GM18520 (cell line): ENCODE results near the gene EXOC1L.

Experiments
- ATAC-seq: cut with Tn5 transposase; IDR thresholded peaks from one replicate; pipeline ENCODE4 v1.9.1; 2021; ENCODE audit not compliant: unreplicated experiment

The EXOC1L gene

DNA sequence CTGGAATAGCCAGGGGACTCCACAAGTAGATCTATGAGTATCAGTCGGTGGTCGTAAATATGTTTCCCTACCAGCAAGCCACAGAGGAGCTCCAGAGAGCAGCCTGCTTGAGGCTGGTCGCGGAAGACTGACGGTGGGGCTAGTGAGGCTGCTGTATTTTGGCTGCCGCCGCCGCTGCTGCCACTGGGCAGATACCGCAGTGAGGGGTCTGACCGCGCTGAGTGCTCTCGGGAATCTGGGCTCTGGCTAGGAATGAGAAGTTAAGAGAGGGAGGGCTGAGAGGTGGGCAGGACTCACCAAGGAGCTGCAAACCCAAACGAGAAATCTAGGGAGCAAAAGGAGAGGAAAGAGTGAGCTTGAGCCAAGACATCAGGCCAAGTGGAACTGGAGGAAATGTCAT lies at the start of gene EXOC1L:
Gene EXOC1L (plus strand): TSS at position 157 of the 400 bp plus-strand sequence. CDS start 237 bp downstream, at position 394.
- no peak for ATAC-seq

- ATAC-seq, result no peak
Measured at GRCh38 chr4:55770662-55771061, 48.9 kb upstream of the EXOC1L start.

DNA sequence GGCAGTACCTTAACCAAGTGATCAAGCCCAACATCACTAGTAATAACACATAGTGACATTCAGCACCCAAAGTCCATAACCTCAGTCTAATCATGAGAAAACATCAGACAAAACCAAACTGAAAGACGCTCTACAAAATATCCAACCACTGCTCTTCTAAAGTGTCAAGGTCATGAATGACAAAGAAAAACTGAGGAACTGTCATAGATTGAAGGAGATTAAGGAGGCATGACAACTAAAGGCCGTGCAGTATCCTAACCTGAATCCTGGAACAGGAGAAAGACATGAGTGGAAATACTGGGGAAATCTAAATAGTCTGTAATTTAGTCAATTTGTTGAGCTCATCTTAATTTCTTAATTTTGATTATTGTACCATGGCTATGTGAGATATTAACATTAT lies 38.2 kb upstream of the EXOC1L start:
- ATAC-seq, result no peak

DNA sequence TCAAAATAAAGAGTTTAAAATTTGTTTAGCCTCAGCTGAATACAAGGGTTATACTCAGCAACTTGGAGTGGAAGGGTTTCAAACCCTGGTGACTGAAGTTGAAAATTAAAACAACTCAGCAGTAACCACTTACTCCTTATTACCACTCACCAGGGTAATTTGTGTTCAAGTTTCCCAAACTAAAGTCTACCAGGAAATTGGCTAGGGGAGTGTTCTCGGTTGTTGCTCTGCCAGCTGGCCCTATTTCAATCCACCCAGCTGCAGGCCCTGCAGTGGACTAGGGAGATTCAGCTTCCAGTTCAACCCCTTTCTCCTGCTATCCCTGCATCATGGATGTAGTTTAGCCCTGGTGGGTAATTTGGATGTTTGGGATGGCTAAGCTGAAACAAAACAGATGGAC lies 37.8 kb upstream of the EXOC1L start:
- no peak for ATAC-seq

- no peak for ATAC-seq
Measured at GRCh38 chr4:55783584-55783983, 36.0 kb upstream of the EXOC1L start.

- ATAC-seq, result no peak
Measured at GRCh38 chr4:55784747-55785146, 34.8 kb upstream of the EXOC1L start.

DNA sequence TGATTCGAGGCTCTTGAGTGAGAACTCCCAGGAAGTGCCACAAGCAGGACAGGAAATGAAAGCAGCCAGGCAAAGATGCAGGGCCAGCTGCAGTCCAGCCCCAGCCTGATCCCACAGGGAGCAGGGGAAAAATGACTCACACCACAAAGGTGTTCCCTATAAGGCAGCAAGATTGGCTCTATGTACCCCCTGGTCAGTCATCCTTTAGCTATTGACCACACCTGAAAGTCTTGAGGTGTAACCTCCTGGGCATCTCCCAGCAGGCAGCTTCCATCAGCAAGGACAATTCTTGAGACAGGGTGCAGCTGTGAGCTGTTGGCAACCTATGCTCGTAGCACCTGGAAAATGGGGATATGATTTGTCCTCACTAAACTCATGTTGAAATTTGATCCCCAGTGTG lies 27.9 kb upstream of the EXOC1L start:
- no peak for ATAC-seq

GRCh38 chr4:55793479-55793878 lies 26.1 kb upstream of the EXOC1L start:
- no peak for ATAC-seq

DNA sequence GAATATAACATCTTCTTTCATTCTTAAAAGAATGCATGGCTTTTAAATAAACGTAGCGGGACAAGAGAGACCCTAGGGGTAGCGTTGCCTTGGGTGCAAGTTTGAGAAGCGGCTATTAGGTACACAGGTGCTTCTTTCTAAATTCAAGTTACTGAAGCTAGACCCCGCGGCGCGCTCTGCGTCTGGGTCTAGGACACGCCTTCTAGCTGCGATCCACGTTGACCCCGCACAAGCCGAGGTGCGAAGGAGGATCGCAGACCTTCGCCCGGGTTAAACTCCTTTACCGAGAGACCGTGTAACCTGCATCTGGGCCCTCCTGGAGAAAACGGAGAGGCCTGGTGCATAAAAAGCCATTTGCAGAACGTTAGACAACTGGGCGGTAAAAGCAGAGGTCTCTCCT lies 25.5 kb upstream of the EXOC1L start:
- no peak for ATAC-seq

GRCh38 chr4:55795341-55795740 lies 24.2 kb upstream of the EXOC1L start:
- ATAC-seq, result no peak

- ATAC-seq, result no peak
Measured at GRCh38 chr4:55801498-55801897, 18.1 kb upstream of the EXOC1L start.

DNA sequence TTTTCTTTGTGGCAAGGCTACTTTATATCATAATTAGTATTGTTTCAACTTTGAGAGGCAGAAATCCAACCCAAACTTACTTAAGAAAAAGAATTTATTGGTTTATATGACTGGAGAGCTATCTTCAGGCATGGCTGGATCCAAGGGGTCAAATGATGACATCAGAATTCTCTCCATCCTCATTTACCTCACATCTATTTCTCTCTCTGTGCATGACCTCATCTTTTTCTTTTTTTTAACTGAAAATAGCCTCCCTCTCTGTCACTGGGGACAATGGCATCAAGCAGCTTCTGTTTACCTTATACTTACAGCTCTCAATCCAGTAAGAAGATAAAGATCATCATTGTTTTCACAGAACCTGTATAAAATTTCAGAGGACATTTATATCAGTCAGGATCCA lies 12.0 kb upstream of the EXOC1L start:
- ATAC-seq, result no peak

DNA sequence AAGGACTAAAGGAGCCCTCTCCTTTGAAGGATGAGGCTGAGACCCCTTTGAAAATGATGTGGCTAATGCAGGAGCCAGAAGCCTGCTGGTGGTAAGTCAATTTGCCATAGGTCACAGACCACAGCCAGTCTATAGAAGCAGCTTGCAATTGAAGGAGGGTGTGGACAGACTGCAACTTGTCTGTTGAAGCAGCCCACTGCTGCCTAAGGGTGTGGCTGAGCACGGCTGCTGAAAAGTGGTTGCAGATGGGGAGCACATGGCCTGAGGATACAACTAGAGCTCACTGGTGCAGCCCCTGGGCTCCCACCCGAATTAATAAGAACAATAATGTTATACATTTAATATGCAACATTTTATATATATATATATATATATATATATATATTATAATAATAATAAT lies 11.4 kb upstream of the EXOC1L start:
- no peak for ATAC-seq

DNA sequence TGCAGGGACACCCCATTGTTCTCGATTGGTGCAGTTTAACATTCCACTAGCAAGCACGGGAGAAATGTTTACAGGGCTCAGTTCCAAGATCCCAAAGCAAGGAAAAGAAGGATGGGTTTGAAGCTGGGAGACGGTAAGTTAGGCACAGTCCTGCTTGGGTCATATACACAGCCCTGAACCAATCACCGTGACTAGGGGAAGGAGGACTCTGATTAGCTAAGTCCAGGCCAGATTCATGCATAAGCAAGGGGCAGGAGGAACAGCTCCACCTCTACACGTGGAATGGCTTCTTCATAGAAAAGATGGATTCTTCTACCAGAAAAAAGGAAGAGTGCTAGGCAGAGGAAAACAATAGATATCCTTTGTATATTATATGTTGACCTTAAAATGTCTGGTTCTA lies 11.0 kb upstream of the EXOC1L start:
- ATAC-seq, result no peak

DNA sequence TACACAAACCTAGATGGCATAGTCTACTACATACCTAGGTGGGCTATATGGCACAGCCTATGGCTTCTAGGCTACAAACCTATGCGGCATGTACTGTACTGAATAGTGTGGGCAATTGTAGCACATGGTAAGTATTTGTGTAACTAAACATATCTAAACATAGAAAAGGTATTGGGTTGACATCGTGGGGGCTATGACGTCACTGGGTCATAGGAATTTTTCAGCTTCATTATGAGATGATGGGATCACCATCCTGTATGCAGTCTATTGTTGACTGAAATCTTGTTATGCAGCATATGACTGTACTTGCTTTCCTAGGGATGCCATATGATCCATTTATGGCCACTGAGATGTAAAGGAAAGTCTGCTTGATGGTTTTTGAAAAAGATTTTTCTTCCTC lies 1.9 kb upstream of the EXOC1L start:
- no peak for ATAC-seq

DNA sequence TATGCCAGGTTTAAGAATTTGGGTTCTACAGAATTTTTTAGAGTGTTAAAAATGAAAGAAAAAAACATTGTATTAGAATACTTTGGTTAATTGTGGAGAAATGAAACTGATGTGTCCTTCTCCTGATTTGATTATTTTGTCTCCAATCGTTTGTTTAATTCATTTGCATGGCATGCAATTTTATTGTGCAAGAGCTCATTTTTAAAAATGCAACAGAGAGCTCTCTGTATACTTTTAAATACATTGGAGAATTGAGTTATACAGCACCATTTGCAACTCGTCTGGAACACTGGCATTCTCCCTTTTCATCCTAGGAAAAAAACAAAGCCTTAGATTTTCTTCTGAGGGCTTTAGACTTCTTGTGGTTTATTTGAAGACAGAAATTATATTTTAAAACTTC lies 689 bp downstream of the EXOC1L start:
- ATAC-seq, result no peak

DNA sequence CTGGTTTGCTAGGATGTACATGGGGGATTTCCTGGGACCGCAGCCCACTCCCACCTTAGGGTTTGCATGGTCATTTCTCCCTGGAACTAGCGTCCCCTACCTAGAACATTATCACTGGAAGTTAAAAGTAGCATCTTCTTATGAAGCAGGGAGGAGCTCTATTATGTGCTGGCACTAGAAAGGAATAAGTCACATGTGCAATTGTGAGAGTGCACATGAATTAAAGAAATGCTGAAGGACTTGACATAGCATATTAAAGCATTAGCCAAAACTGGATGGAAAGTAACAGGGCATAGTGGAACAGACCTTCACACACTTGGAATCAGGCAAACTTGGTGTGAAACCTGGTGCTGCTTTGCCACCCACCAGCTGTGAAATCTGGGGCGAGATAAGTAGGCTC lies 2.7 kb downstream of the EXOC1L start:
- ATAC-seq, result no peak

DNA sequence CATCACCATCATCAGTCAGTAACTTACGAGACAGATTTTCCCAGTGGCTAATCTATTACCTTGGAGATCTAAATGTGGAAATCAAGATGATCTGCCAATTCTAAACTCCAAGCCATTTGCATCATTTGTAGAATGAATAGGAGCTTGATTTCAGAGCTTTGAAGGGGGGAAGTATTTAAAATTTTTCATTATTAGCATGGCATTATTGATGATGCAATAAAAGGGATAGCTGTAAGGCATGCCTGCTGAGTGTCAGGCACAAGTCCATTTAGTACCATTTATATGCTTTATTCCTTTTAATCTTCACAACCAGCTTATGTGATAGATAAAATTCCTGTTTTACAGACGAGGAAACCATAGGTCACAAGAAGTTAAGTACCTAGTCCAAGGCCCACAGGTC lies 5.3 kb downstream of the EXOC1L start:
- ATAC-seq, result no peak

DNA sequence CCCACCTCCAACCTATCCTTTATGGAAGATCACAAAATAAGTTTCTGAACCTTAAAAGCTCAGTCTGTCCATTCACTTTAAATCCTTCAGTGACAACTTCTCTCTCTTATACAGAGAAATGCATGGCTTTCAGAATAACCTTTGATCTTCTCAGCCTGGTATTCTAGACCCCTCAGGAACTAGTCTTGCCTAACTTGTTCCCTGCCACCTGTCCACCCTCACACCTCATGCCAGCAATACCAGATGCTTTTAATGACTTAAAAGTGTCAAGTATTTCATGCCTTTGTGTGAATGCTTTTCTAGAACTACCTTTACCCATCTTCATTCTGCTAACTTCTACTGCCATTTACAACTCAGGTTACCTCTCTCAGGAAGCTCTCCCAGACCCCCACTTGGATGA lies 7.4 kb downstream of the EXOC1L start:
- ATAC-seq, result no peak

GRCh38 chr4:55827582-55827981 lies 8.0 kb downstream of the EXOC1L start:
- no peak for ATAC-seq

- no peak for ATAC-seq
Measured at GRCh38 chr4:55830048-55830447, 10.5 kb downstream of the EXOC1L start.

DNA sequence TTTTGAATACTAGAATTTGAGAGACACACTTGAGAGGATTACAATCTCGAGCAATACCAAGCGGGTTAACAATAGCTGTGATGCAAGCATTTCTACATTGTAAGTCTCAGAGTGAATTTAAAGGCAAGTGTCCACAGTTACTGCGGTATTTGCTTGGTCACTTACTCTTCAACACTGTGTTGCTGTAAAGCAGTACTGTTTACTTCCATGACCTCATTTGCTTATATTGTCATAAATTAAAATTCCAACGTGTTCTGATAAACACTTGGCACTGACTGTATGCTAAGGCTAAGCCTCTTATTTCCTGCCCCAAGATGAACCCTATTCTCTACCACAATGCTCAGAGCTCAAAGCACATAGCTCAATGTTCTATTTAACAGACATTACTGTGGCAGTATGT lies 11.1 kb downstream of the EXOC1L start:
- no peak for ATAC-seq

- no peak for ATAC-seq
Measured at GRCh38 chr4:55834086-55834795, 14.7 kb downstream of the EXOC1L start.
